Heart right ventricle (tissue), 16 donors: Measurements from ENCODE around the gene AVPR1B. TPM values are rescaled to one million over a fixed set of nuclear protein-coding genes. Genes with fewer than 3 reads are reported as not detected.

ENCODE experiments used
- ATAC-seq, 8 donors: fragments of 200-7000 bp; cut with Tn5 transposase; one replicate each; pipeline ENCODE4 v1.9.1; 2020; ENCODE audit warnings: mild to moderate bottlenecking in 8 of 8, moderate library complexity in 8 of 8, moderate number of reproducible peaks in 1 of 8
- DNase-seq, 2 donors: peaks; one replicate each; pipeline ENCODE4 v3.0.0-alpha.2; 2020
- H3K27ac ChIP-seq, 10 donors: fragments of 200-600 bp; sonication (generic) in 2 of 10; one replicate each; pipeline versions ENCODE4 v1.5.0 to v1.8.0; 2020 to 2022; ENCODE audit warnings: mild to moderate bottlenecking in 3 of 10
- H3K27me3 ChIP-seq, 7 donors: fragments of 200-600 bp; one replicate each; pipeline ENCODE4 v1.8.0; 2021 to 2022; ENCODE audit warnings: mild to moderate bottlenecking in 2 of 7
- H3K36me3 ChIP-seq, 9 donors: fragments of 200-600 bp; sonication (generic) in 1 of 9; one replicate each; pipeline versions ENCODE4 v1.5.0 to v1.8.0; 2020 to 2022; ENCODE audit warnings: mild to moderate bottlenecking in 2 of 9
- H3K4me1 ChIP-seq, 9 donors: fragments of 200-600 bp; sonication (generic) in 1 of 9; one replicate each; pipeline versions ENCODE4 v1.5.0 to v1.8.0; 2020 to 2022; ENCODE audit warnings: mild to moderate bottlenecking in 4 of 9
- H3K4me3 ChIP-seq, 10 donors: fragments of 200-600 bp; sonication (generic) in 2 of 10; one replicate each; pipeline versions ENCODE4 v1.5.0 to v1.8.0; 2020 to 2022; ENCODE audit warnings: mild to moderate bottlenecking in 7 of 10, moderate library complexity in 2 of 10
- H3K9me3 ChIP-seq, 11 donors: fragments of 200-600 bp in 10 of 11; sonication (generic) in 2 of 11; one replicate each; pipeline versions ENCODE4 v1.5.0 to v1.8.0; 2013 to 2022; ENCODE audit warnings: mild to moderate bottlenecking in 2 of 11, control low read depth in 1 of 11, moderate library complexity in 1 of 11
- CTCF ChIP-seq, 9 donors: fragments of 200-600 bp; sonication (generic) in 2 of 9; IDR thresholded peaks; one replicate each; pipeline versions ENCODE4 v1.5.0 to v1.8.0; 2021 to 2022; ENCODE audit warnings: antibody characterized with exemption in 9 of 9, mild to moderate bottlenecking in 5 of 9, moderate library complexity in 1 of 9
- WGBS, 2 donors: extraction: QIAGEN DNeasy Blood & Tissue Kit; methylation state at CpG; one replicate each; pipeline ENCODE4 v1.1.7; 2013; ENCODE audit warnings: inconsistent platforms in 1 of 2; 5-methylcytosine and 5-hydroxymethylcytosine counted together
- intact Hi-C, 10 donors: fragments of 100-400 bp; cut with DNase I; formaldehyde crosslinking; loops; one replicate each; pipeline versions ENCODE4 v1.11.1 to v1.14.2; 2022
- polyA plus RNA-seq, 2 donors: library from polyadenylated mRNA; stranded (reverse); fragments of 200-250 nt; gene quantifications; one replicate each; pipeline ENCODE4 v1.2.3, GENCODE V29; 2013
- total RNA-seq, 10 donors: library from RNA; stranded (reverse); fragmentation: NEBNext Ultra II Directional in 3 of 10; extraction: Animal tissue kit (Norgen Biotek cat#: 25700) in 3 of 10; gene quantifications; one replicate each; pipeline versions ENCODE4 v1.2.1 to v1.2.4, GENCODE V29; 2021 to 2023
- donor health status: Arrhythmogenic right ventricular cardiomyopathy.
- donor health status: ischemic (EF 13 %, LVEDD 7.1; RV severe dilation, severe dysfunction).
- donor health status: healthy with polysubstance abuse.
- donor health status: DM: no; HTN: yes; CAD: no.
- donor health status: DM: no; HTN: no; CAD: no.
- donor health status: ischemic (EF 25% LVEDD 6.9; RV normal size, moderate dysfunction).
- donor health status: ischemic (EF 25% LVEDD 5.7; RV mildly dilated, moderate dysfunction).
- donor health status: healthy.
- donor health status: DM: yes; HTN: yes; CAD: no.
- donor health status: Ischemic cardiomyopathy.
- donor health status: ischemic (EF 35%, LVEDD 5.7; RV mildly dilated, moderate dysfunction).
- donor health status: nonischemic (EF 11% LVEDD 7.7; RV severe dilation, severe dysfunction).
- donor health status: DM: yes; HTN: yes; CAD: no.
- donor health status: PGD.
- donor health status: ischemic (EF 29% LVEDD 5.4; RV normal size, mild dysfunction).
- donor health status: nonischemic (EF 23%, LVEDD 6.1; RV moderate dilation, normal function).

AVPR1B gene
- total and polyA plus RNA-seq, 12 donors = not detected

GRCh38 chr1:206112600-206113301 lies 4.4 kb downstream of the AVPR1B start:
- Histone ChIP-seq H3K4me3 (no peak overlapping the region), H3K9me3 (no peaks in the 10 kb centered on the region), H3K36me3 (no peaks in the 10 kb centered on the region), H3K4me1 (peaks cover 0 to 17% (median 9%) of the 10 kb centered on the region in 9 donors), H3K27me3 (peaks cover 0 to 21% (median 0%) of the 10 kb centered on the region in 7 donors), H3K27ac (no peak overlapping the region)
- 71 to 81% methylated on average over 9 of the region's 9 CpGs for WGBS, 2 donors
- ATAC-seq (no peak), DNase-seq (no peak)
- no peak for TF ChIP-seq CTCF (IDR thresholded peaks at IDR 0.05)
- intact Hi-C loops = loop anchor here in 1 of 10 donors (5.0 kb wide), 1 partner anchor 180 kb away; no protein-coding TSS in a partner anchor

DNA sequence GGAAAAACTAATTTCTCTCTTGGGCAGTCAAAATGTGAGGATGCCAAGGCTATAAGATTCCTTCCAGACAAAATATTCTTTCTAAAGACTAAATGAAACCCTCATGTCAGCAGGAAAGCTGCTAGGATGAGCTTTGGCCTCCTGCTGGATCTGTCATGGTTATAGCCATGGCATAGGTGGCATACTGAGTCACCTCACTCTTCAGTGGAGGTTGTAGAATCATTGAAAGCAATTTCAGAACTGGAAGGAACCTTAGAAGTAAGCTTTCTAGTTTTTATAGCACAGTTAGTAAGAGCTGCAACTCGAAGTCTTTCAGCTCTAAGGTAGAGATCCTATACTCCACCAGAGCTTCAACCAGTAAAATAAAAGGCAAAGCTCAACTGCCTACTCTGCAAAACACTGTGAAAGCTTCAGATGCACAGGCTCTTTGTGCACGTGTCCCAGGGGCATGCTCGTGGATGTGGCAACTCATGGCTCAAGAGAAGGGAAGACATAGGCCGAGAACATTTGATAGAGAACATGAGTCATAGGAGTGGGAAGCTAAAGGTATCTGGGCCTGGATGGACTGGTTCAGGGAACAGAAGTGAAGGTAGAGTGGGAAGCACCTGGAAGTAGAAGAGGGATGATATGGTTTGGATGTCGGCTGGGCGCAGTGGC lies 5.8 kb downstream of the AVPR1B start:
- H3K9me3 ChIP-seq = no peaks in the 10 kb centered on the region
- 90% methylated on average over 6 of the region's 6 CpGs for WGBS, 2 donors
- TF ChIP-seq CTCF (IDR thresholded peaks at IDR 0.05) = no peak
- intact Hi-C loops = loop anchor here in 1 of 10 donors (5.0 kb wide), 1 partner anchor 179 kb away; no protein-coding TSS in a partner anchor
- peaks cover 0 to 11% (median 0%) of the 10 kb centered on the region in 9 donors for H3K4me1 ChIP-seq
- DNase-seq (no peak), ATAC-seq (no peak)
- no peak overlapping the region for H3K4me3 ChIP-seq
- H3K27ac ChIP-seq = no peak overlapping the region
- H3K27me3 ChIP-seq = peaks cover 0 to 8% (median 0%) of the 10 kb centered on the region in 7 donors
- no peaks in the 10 kb centered on the region for H3K36me3 ChIP-seq

DNA sequence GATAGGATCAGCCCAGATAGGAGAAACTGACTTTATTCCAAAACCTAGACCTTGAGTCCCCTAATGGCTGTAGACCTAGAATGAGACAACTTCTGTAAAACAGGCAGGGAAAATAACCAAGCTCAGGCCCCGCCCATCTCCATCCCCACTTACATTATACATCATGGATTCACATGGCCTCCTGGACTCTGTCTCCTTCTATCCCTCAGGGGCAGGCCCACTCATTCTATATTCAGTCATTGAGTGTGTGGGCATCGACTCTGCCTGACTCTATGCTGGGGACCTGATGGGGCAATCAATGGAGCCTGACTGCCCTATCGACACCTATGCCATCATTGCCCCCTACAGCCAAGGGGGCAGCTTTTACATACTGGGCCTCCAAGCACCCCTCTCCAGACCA lies 6.4 kb downstream of the AVPR1B start:
- Histone ChIP-seq H3K36me3 (no peaks in the 10 kb centered on the region), H3K27me3 (peaks cover 0 to 5% (median 0%) of the 10 kb centered on the region in 7 donors), H3K27ac (no peak overlapping the region), H3K9me3 (no peaks in the 10 kb centered on the region), H3K4me1 (peaks cover 0 to 15% (median 0%) of the 10 kb centered on the region in 9 donors), H3K4me3 (no peak overlapping the region)
- intact Hi-C loops = loop anchor here in 1 of 10 donors (5.0 kb wide), 1 partner anchor 179 kb away; no protein-coding TSS in a partner anchor
- TF ChIP-seq CTCF (IDR thresholded peaks at IDR 0.05) = no peak
- ATAC-seq (no peak), DNase-seq (no peak)
- 94 to 96% methylated on average over 3 of the region's 3 CpGs for WGBS, 2 donors

DNA sequence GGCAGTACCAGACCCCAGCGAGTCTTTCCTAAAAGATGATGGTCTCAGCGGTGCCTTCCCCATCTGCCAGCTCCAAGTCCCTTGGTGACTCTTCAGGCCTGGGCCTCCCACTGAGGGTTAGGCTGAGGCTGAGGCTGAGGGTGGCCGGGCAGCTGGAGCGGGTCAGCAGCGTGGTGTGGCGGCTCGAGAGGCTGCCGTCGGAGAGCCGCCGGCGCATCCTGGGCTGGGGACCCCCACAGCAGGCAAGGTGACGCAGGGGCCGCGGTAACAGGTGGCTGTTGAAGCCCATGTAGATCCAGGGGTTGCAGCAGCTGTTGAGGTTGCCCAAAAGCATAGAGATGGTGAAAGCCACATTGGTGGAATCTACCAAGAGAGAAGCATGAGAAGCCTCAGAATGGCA lies 7.0 kb downstream of the AVPR1B start:
- Histone ChIP-seq H3K36me3 (no peaks in the 10 kb centered on the region), H3K9me3 (no peaks in the 10 kb centered on the region), H3K27me3 (peaks cover 0 to 5% (median 0%) of the 10 kb centered on the region in 7 donors), H3K27ac (no peak overlapping the region), H3K4me3 (no peak overlapping the region), H3K4me1 (peaks cover 0 to 15% (median 0%) of the 10 kb centered on the region in 9 donors)
- WGBS, 2 donors = 95 to 97% methylated on average over 15 of the region's 15 CpGs
- intact Hi-C loops = loop anchor here in 1 of 10 donors (5.0 kb wide), 1 partner anchor 178 kb away; no protein-coding TSS in a partner anchor
- no peak for TF ChIP-seq CTCF (IDR thresholded peaks at IDR 0.05)
- no peak for DNase-seq
- ATAC-seq = no peak
